GM12801 (cell line): ENCODE data around the gene NRG3.

Source experiments
- CTCF ChIP-seq: IDR thresholded peaks from one replicate; pipeline ENCODE4 v1.5.1; 2011; ENCODE audit warnings: control low read depth; ENCODE audit not compliant: insufficient read length; ENCODE audit errors: extremely low read depth

The NRG3 gene

GRCh38 chr10:82221601-82222149 lies 346.7 kb downstream of the NRG3 start:
- no peak for TF ChIP-seq CTCF

DNA sequence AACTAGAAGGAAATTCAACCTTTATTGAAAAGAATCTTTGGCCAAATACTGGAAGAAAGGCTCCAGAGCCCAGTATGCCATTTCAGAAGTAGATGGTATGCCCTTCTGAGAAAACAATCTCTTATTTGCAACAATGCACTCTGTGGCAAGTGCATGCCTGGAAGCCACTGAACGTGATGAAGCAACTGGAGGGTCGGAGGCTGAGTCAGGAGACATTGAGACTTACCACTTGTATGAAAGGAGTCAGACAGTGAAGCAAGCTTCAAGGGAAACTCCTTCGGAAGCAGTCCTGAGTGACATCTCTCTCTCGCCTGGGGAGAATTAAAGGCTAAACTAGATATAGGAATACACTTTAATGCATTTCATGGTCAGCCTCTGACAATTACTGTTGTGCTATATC lies 353.7 kb downstream of the NRG3 start:
- no peak for TF ChIP-seq CTCF

GRCh38 chr10:82234173-82234572 lies 359.2 kb downstream of the NRG3 start:
- no peak for TF ChIP-seq CTCF

GRCh38 chr10:82236084-82236731 lies 361.2 kb downstream of the NRG3 start:
- TF ChIP-seq CTCF = no peak

DNA sequence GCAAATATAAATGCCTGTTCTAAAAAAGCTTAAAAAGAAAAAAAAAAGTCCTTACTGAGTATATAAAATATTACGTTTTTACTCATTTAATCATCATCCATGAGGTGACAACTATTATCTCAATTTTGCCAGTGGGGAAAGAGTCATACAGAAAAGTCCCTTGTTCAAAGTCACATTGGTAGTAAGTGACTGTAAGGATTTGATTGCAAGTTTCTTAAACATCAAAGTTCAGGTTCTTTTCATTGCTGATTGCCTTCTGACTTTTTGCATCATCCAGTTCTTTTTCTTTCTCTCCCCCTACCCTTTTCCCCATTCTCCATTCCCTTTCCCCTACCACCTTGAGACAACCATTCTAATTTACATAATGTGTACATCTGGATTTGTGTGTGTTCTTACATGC lies 363.3 kb downstream of the NRG3 start:
- no peak for TF ChIP-seq CTCF

GRCh38 chr10:82240408-82240807 lies 365.4 kb downstream of the NRG3 start:
- TF ChIP-seq CTCF = no peak

GRCh38 chr10:82242778-82243177 lies 367.8 kb downstream of the NRG3 start:
- no peak for TF ChIP-seq CTCF
